NT2/D1 (cell line): ENCODE measurements around the gene CRTAC1.

Experiments
- SUZ12 ChIP-seq: IDR thresholded peaks from 2 replicates; pipeline ENCODE4 v1.6.1; 2011; ENCODE audit not compliant: insufficient read length, insufficient read depth; ENCODE audit errors: extremely low read depth
- YY1 ChIP-seq: IDR thresholded peaks from 2 replicates; pipeline ENCODE4 v1.6.1; 2011; ENCODE audit not compliant: insufficient read length, insufficient read depth
- ZNF274 ChIP-seq: IDR thresholded peaks from 2 replicates; pipeline ENCODE4 v1.6.1; 2011; ENCODE audit warnings: mild to moderate bottlenecking, low read depth, low read length

- TF ChIP-seq ZNF274 (no peak), YY1 (no peak), SUZ12 (no peak)
Observed at GRCh38 chr10:97961945-97962344, 68.5 kb downstream of the CRTAC1 start.
